ENCODE data around the gene GNG4.
"Not testable (repeated sequence)": the region's sequence is repeated elsewhere in the genome, so short reads cannot be mapped to it uniquely, and the experiment has no call there.

GNG4 gene

DNA sequence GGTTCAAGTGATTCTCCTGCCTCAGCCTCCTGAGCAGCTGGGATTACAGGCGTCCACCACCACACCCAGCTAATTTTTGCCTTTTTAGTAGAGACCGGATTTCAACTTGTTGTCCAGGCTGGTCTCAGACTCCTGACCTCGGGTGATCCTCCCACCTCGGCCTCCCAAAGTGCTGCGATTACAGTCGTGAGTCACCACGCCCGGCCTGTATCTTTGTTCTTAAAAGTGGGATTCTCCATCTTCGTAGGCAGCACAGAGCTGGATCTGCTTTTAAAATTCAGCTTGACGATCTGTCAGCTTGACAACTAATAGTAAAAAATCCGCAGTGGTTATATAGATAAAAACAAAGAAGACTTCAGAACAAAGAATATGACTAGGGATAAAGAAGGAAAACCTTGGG lies 2.8 kb upstream of the GNG4 start:
- FAIRE-seq (no peak), DNase-seq (ENCODE audit: insufficient read length, low spot score) (no peak)
- TF ChIP-seq PAX5 (IDR thresholded peaks at IDR 0.05; ENCODE audit: insufficient read depth, low read length, severe bottlenecking) (no peak), TAF1 (IDR thresholded peaks at IDR 0.05; ENCODE audit: low read depth, low read length) (no peak), SPI1 (IDR thresholded peaks at IDR 0.05; ENCODE audit: low read depth, low read length) (no peak), POU2F2 (IDR thresholded peaks at IDR 0.05; ENCODE audit: low read depth, low read length) (no peak), POLR2AphosphoS5 (IDR thresholded peaks at IDR 0.05; ENCODE audit: low read depth, low read length) (no peak), POLR2A (IDR thresholded peaks at IDR 0.05; ENCODE audit: low read depth, low read length) (no peak)

DNA sequence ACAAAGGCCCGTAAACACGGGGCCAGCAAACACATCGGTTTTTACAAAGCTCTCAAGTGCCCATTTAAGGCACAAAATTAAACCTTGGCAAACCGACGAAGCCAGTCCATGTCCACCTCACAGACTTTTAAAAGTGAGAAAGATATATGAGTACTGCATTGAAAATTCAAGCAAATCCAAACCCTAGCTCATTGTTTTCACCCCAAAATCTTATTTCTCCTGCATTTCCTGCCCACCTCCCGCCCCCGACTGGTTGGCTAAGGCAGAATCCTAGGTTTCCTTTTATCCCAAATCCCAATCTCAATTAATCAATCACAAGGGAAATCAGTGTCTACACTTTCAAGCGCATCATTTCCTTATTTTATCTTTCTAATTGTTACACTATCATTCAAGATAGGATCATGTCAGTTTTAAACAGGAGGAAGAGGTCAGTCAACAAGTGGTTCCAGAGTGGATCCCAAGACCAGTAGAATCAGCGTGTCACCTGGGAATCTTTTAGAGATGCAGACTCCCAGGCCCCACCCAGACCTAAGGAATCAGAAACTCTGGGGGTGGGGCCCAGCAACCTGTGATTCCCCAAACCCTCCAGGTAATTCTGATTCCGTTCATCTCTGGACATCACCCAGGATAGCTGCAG lies 1.7 kb upstream of the GNG4 start:
- FAIRE-seq (no peak), DNase-seq (ENCODE audit: insufficient read length, low spot score) (no peak)
- TF ChIP-seq POLR2A (IDR thresholded peaks at IDR 0.05; ENCODE audit: low read depth, low read length) (no peak), POU2F2 (IDR thresholded peaks at IDR 0.05; ENCODE audit: low read depth, low read length) (no peak), TAF1 (IDR thresholded peaks at IDR 0.05; ENCODE audit: low read depth, low read length) (no peak), POLR2AphosphoS5 (IDR thresholded peaks at IDR 0.05; ENCODE audit: low read depth, low read length) (no peak), SPI1 (IDR thresholded peaks at IDR 0.05; ENCODE audit: low read depth, low read length) (no peak), PAX5 (IDR thresholded peaks at IDR 0.05; ENCODE audit: insufficient read depth, low read length, severe bottlenecking) (no peak)

DNA sequence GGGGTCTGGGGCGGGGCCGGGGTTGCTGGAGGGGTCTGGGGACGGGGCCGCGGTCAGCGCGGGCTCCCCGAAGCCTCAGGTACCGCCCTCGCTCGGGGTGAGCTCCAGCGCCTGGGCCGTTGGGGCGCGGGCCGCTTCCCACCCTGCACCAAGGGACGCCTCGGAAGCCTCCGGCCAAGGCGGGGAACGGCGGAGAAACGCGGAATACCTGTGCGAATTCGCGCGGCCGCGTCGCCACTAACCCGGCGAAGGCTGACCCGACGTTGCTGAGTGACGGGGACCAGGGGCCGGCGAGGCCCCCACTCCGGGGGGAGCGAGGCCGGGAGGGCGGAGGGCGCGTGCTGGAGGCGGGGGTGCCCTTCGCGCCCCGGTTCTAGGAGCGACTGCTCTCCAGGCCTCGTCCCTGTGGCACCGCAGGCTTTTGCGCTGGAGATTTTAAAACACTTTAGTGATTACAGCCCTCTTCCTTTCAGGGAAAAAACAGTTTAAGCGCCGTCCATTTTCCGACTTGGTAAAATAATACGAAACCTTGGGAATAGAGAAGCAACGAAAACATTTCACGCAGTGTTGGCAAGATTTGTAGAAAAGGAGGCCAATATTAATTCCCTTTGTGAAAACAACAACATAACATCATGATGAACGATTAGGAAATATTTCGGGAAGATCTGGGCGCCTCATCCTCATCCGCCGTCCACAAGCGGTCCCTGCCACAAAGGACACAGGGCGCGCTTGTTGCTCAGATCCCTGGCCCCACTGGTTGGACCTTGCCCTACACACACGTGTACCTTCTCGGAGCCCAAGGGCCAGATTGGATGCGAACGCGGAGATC lies 971 bp upstream of the GNG4 start:
- DNase-seq (ENCODE audit: insufficient read length, low spot score) (no peak), FAIRE-seq (no peak)

DNA sequence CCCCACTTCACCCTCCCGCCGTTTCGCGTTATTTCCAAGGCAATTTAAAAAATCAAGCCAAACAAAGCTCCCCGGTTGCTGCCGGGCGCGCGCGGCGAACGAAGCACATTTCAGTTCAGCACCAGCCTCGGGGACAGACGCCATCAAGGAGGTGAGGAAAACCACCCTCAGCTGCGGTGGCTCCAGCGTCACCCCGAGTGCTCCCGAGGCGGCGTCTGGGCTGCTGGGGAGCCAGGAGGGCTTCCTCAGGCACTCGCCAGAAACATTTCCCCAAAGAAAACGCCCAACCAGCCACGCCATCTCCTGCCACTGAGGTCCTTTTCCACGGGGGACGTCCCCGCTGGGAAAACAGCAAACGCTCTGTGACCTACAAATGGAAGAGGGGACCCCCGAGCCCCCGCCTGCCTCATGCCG lies 623 bp downstream of the GNG4 start:
- peak; percentile 55 for DNase-seq (ENCODE audit: insufficient read length, low spot score)
- TF ChIP-seq PAX5 (IDR thresholded peaks at IDR 0.05; ENCODE audit: insufficient read depth, low read length, severe bottlenecking): no peak
- no peak for TF ChIP-seq TAF1 (IDR thresholded peaks at IDR 0.05; ENCODE audit: low read depth, low read length)
- no peak for TF ChIP-seq SPI1 (IDR thresholded peaks at IDR 0.05; ENCODE audit: low read depth, low read length)
- no peak for TF ChIP-seq POU2F2 (IDR thresholded peaks at IDR 0.05; ENCODE audit: low read depth, low read length)
- TF ChIP-seq POLR2AphosphoS5 (IDR thresholded peaks at IDR 0.05; ENCODE audit: low read depth, low read length): no peak
- TF ChIP-seq POLR2A (IDR thresholded peaks at IDR 0.05; ENCODE audit: low read depth, low read length): no peak
- FAIRE-seq: peak; percentile 38

More for the DNA sequence above, 971 bp upstream of the GNG4 start:
- TF ChIP-seq POU2F2 (IDR thresholded peaks at IDR 0.05; ENCODE audit: low read depth, low read length) (no peak), PAX5 (IDR thresholded peaks at IDR 0.05; ENCODE audit: insufficient read depth, low read length, severe bottlenecking) (no peak), POLR2AphosphoS5 (IDR thresholded peaks at IDR 0.05; ENCODE audit: low read depth, low read length) (no peak), POLR2A (IDR thresholded peaks at IDR 0.05; ENCODE audit: low read depth, low read length) (no peak), TAF1 (IDR thresholded peaks at IDR 0.05; ENCODE audit: low read depth, low read length) (no peak), SPI1 (IDR thresholded peaks at IDR 0.05; ENCODE audit: low read depth, low read length) (no peak)

DNA sequence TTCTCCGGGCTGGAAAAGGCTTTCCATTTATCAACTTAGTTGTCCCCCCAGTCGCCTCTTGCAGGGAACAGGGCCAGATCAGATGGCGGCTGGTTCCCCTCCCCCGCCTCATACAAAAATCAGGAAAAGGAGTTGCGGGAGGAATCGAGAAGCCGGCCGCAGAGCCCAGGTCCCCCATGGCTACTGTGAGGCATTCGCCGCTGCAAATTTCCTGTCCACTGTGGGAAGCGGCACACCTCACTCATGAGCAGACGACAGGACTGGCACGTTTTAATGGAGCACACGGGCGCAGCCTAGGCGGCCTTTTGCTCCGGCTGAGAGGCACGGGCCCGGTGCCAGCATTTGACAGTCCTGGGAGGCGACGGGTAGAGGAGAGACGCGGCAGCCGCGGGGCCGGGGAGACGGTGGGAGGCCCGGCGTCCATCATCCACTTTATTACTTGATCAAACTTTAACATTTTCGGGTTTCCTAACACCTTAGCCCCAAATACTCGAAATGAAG lies 1.1 kb downstream of the GNG4 start:
- DNase-seq (ENCODE audit: insufficient read length, low spot score) (no peak), FAIRE-seq (no peak)
- TF ChIP-seq POU2F2 (IDR thresholded peaks at IDR 0.05; ENCODE audit: low read depth, low read length) (no peak), POLR2A (IDR thresholded peaks at IDR 0.05; ENCODE audit: low read depth, low read length) (no peak), PAX5 (IDR thresholded peaks at IDR 0.05; ENCODE audit: insufficient read depth, low read length, severe bottlenecking) (no peak), POLR2AphosphoS5 (IDR thresholded peaks at IDR 0.05; ENCODE audit: low read depth, low read length) (no peak), SPI1 (IDR thresholded peaks at IDR 0.05; ENCODE audit: low read depth, low read length) (no peak), TAF1 (IDR thresholded peaks at IDR 0.05; ENCODE audit: low read depth, low read length) (no peak)

DNA sequence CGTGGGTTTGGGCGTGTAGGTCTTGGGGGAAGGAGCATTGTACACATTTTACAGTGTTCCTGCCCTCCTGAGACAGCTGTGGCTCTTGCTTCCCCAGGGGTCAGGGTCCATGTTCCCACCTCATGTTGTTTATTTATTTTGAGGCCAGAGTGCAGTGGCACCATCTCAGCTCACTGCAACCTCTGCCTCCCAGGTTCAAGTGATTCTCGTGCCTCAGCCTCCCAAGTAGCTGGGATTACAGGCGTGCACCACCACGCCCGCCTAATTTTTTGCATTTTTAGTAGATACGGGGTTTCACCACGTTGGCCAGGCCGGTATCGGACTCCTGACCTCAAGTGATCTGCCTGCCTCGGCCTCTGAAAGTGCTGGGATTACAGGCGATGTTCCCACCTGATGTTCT lies 2.0 kb downstream of the GNG4 start:
- DNase-seq (ENCODE audit: insufficient read length, low spot score); FAIRE-seq: not testable (repeated sequence)

DNA sequence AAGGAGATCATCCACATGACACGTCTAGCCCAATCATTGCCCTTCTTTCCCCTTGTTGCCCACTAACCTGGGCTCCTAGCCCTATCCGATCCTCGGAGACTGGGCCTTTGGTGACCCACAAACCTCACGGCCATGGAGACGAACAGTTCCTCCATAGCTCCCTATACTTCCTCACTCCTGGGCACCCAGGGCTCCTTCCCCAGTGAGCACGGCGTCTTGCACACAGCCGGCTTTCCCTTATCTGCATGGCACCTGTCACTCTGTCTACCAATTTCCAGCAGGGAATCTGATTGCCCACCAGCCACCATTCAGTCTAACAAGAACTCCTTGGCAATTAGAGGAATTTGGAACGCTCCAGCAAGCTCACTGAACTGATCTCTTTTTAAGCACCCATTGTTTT lies 3.1 kb downstream of the GNG4 start:
- no peak for DNase-seq (ENCODE audit: insufficient read length, low spot score)
- no peak for FAIRE-seq
- TF ChIP-seq PAX5 (IDR thresholded peaks at IDR 0.05; ENCODE audit: insufficient read depth, low read length, severe bottlenecking) (no peak), POLR2AphosphoS5 (IDR thresholded peaks at IDR 0.05; ENCODE audit: low read depth, low read length) (no peak), SPI1 (IDR thresholded peaks at IDR 0.05; ENCODE audit: low read depth, low read length) (no peak), TAF1 (IDR thresholded peaks at IDR 0.05; ENCODE audit: low read depth, low read length) (no peak)

DNA sequence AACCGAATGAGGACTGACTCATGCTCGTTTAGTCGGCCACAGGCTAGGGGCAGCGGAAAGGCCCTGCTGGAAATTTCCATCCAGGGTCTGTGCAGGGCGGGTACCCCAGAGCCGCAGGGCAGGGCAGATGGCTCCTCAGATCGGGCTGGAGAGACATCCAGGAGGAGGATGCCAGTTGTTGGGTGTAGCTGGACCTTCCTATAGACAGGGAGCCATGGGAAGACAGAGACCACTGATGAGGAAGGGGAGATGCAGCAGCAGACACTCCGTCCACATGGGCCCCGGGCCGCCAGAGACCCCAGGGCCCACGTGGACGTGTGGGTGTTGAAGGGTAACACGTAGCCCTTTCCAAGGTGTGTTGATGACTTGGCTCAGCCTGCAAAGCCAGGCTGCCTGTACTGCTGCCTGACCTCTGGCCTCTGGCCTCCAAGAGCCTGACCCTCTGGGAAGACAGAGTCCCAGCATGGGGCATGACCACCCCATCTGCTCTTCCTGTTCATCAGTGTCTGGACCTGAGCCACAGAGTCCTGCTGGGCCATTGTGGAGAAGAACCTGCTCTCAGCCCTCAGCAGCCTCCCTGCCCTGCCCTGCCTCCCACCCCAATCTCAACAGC lies 4.8 kb downstream of the GNG4 start:
- TF ChIP-seq TAF1 (IDR thresholded peaks at IDR 0.05; ENCODE audit: low read depth, low read length) (no peak), PAX5 (IDR thresholded peaks at IDR 0.05; ENCODE audit: insufficient read depth, low read length, severe bottlenecking) (no peak), POLR2A (IDR thresholded peaks at IDR 0.05; ENCODE audit: low read depth, low read length) (no peak), SPI1 (IDR thresholded peaks at IDR 0.05; ENCODE audit: low read depth, low read length) (no peak), POU2F2 (IDR thresholded peaks at IDR 0.05; ENCODE audit: low read depth, low read length) (no peak), POLR2AphosphoS5 (IDR thresholded peaks at IDR 0.05; ENCODE audit: low read depth, low read length) (no peak)
- DNase-seq (ENCODE audit: insufficient read length, low spot score) (no peak), FAIRE-seq (no peak)

DNA sequence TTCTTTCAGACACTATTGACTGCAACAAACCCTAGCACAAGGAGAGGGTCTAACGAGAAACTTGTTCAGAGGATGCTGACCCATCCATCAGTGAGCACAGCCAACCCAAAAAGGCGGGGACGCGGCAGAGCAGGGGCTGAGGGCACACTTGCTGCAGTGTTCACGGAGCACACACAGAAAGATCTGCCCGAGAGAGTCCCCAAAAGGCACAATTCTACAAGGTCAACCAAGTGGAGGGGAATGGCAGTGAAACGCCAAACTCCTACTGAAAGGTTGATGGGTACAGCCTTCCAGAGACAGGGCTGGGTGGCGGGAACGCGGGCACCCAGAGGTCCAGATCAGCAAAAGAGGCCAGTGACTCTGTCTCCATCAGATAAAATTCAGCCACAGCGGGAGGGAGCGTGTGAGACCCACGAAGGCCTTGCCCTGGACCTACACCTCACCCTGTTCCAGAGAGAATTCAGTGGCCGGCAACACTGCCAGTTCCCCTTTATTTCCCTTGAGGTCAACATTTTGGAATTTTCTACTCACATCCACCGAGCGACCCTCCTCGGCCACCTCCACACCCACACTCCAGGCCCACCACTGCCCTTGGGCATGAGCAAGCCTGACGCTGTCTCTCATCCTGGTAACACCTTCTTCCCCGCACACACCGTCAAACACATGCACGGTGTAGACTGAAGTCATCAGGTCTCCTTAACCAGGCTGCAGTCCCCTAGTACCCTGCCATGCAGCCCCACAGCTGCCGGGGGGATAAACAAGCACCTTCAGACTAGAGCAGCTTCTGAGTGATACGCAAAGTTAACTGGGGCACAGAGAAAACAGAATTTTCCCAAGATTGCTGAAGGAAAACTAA lies 5.5 kb downstream of the GNG4 start:
- DNase-seq (ENCODE audit: insufficient read length, low spot score) (no peak), FAIRE-seq (no peak)
- TF ChIP-seq POLR2A (IDR thresholded peaks at IDR 0.05; ENCODE audit: low read depth, low read length) (no peak), SPI1 (IDR thresholded peaks at IDR 0.05; ENCODE audit: low read depth, low read length) (no peak), TAF1 (IDR thresholded peaks at IDR 0.05; ENCODE audit: low read depth, low read length) (no peak), POU2F2 (IDR thresholded peaks at IDR 0.05; ENCODE audit: low read depth, low read length) (no peak), PAX5 (IDR thresholded peaks at IDR 0.05; ENCODE audit: insufficient read depth, low read length, severe bottlenecking) (no peak)
